HG03378 (cell line): ENCODE results near the gene NEU2.

Source experiments
- ATAC-seq: cut with Tn5 transposase; IDR thresholded peaks from one replicate; pipeline ENCODE4 v1.9.1; 2021; ENCODE audit warnings: mild to moderate bottlenecking, moderate library complexity; ENCODE audit not compliant: unreplicated experiment

Gene NEU2

GRCh38 chr2:233032551-233033320 is at the start of gene NEU2:
Gene NEU2 (plus strand): TSS chr2:233032672. CDS start chr2:233032672, 0 bp downstream.
- no peak for ATAC-seq

GRCh38 chr2:232982926-232983668 is 49.4 kb upstream of the NEU2 start:
- ATAC-seq: no peak

- ATAC-seq: no peak
Measured at GRCh38 chr2:232983669-232984140, 48.8 kb upstream of the NEU2 start.

- ATAC-seq: no peak
Measured at GRCh38 chr2:232984451-232985207, 47.8 kb upstream of the NEU2 start.

GRCh38 chr2:232986155-232986554 is 46.3 kb upstream of the NEU2 start:
- no peak for ATAC-seq

GRCh38 chr2:232993231-232993821 is 39.1 kb upstream of the NEU2 start:
- ATAC-seq: no peak

- no peak for ATAC-seq
Measured at GRCh38 chr2:232994446-232994845, 38.0 kb upstream of the NEU2 start.

- no peak for ATAC-seq
Measured at GRCh38 chr2:232997749-232998665, 34.5 kb upstream of the NEU2 start.

GRCh38 chr2:232998666-232998985 is 33.8 kb upstream of the NEU2 start:
- ATAC-seq: no peak

- no peak for ATAC-seq
Measured at GRCh38 chr2:232999354-232999753, 33.1 kb upstream of the NEU2 start.

- no peak for ATAC-seq
Measured at GRCh38 chr2:233000886-233001750, 31.4 kb upstream of the NEU2 start.

- ATAC-seq: no peak
Measured at GRCh38 chr2:233002829-233003657, 29.4 kb upstream of the NEU2 start.

GRCh38 chr2:233003658-233004555 is 28.6 kb upstream of the NEU2 start:
- no peak for ATAC-seq

GRCh38 chr2:233005096-233005495 is 27.4 kb upstream of the NEU2 start:
- ATAC-seq: no peak

GRCh38 chr2:233006648-233007047 is 25.8 kb upstream of the NEU2 start:
- no peak for ATAC-seq

GRCh38 chr2:233007270-233007669 is 25.2 kb upstream of the NEU2 start:
- ATAC-seq: no peak

- no peak for ATAC-seq
Measured at GRCh38 chr2:233007739-233008138, 24.7 kb upstream of the NEU2 start.
